ENCODE measurements around the gene PTGDS. TPM values are rescaled to one million over a fixed set of nuclear protein-coding genes. Genes with fewer than 3 reads are reported as not detected.

Gene PTGDS
- total RNA-seq, 1 donor from 2014 or later: 76.8 TPM

DNA sequence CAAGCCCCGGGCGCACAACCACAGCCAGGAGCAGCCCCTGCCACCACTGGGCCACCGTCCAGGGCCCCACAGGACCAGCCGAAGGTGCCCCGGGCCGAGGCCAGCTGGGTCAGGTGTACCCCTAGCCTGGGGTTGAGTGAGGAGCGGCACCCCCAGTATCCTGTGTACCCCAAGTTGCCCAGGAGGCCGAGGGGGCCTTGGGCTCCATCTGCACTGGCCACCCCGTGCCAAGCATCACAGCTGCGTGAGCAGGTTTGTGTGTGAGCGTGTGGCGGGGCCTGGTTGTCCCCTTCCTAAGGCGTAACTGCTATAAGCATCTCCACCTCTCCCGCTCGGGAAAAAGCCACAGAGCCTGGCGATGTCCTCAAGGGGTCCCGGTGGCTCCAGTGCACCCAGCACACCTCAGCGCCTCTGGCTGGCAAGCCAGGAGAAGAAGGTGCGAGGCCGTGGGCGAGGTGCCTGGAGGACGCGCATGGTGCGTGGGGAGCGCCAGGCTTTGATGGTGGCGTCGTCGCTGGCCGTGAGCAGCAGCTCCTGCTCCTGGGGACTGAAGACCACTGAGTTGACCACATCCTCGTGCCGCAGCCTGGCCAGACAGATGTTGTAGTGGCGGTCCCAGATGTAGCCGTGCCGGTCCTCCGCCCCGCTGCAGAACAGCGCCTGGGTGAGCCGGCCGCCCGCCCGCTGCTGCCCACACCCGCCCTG, 36.6 kb upstream of the PTGDS start:
- peaks cover 2% of the 10 kb centered on the region for H3K9me3 Mint-ChIP-seq (ENCODE audit: low read depth)
- peak; percentile 90 for DNase-seq (ENCODE audit: low spot score)
- peaks cover 6% of the 10 kb centered on the region for H3K4me1 Mint-ChIP-seq (ENCODE audit: low read depth)
- peaks cover 12% of the 10 kb centered on the region for H3K36me3 Mint-ChIP-seq (ENCODE audit: low read depth)
- TF ChIP-seq, protein P1, sequence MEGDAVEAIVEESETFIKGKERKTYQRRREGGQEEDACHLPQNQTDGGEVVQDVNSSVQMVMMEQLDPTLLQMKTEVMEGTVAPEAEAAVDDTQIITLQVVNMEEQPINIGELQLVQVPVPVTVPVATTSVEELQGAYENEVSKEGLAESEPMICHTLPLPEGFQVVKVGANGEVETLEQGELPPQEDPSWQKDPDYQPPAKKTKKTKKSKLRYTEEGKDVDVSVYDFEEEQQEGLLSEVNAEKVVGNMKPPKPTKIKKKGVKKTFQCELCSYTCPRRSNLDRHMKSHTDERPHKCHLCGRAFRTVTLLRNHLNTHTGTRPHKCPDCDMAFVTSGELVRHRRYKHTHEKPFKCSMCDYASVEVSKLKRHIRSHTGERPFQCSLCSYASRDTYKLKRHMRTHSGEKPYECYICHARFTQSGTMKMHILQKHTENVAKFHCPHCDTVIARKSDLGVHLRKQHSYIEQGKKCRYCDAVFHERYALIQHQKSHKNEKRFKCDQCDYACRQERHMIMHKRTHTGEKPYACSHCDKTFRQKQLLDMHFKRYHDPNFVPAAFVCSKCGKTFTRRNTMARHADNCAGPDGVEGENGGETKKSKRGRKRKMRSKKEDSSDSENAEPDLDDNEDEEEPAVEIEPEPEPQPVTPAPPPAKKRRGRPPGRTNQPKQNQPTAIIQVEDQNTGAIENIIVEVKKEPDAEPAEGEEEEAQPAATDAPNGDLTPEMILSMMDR (IDR thresholded peaks at IDR 0.05): no peak
- H3K4me3 Mint-ChIP-seq (ENCODE audit: unreplicated experiment): no peak overlapping the region
- no peaks in the 10 kb centered on the region for H3K27me3 Mint-ChIP-seq (ENCODE audit: low read depth)
- no peak overlapping the region for H3K27ac Mint-ChIP-seq (ENCODE audit: unreplicated experiment)

DNA sequence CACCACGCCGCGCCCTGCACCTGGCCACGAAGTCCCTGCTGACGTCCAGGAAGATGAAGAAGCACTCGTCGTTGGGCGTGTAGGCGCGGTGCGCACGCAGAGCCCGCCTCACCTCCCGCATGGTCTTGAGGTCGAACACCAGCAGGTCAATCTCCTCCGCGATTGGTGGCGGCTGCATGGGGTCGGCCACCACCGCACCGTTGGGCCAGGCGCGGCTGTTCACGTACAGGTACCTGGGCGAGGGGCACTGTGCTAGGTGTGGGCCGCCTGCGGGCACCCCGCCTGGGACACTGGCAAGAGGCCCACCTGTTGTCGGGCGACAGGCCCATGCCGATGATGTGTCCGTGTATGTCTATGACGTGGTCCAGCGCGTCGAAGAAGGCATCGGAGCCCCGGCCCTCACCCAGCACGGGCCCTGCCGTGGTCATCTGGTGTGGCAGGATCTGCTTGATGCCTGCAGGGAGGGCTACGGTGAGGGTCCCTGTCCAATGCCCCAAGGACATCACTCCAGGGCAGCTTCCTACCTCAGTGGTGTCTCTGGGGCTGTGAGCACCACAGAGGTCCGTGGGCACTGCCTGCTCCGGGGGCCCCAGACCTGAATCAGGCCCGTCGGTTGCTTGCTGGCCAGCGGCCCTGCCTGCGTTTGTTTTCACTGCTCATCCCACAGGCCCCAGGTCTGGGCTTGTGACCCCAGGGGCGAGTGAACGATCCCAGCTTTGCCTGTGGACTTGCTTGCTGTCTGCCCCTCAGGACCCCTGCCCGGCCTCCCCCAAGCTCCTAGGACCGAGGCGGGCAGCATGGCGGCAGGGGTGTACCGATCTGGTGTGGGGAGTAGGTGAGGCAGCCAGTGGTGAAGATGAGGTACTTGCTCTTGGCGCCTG, 35.8 kb upstream of the PTGDS start:
- Mint-ChIP-seq H3K4me3 (ENCODE audit: unreplicated experiment) (no peak overlapping the region), H3K27me3 (ENCODE audit: low read depth) (no peaks in the 10 kb centered on the region), H3K27ac (ENCODE audit: unreplicated experiment) (no peak overlapping the region), H3K36me3 (ENCODE audit: low read depth) (peaks cover 12% of the 10 kb centered on the region), H3K9me3 (ENCODE audit: low read depth) (peaks cover 2% of the 10 kb centered on the region), H3K4me1 (ENCODE audit: low read depth) (peaks cover 6% of the 10 kb centered on the region)
- TF ChIP-seq, protein P1 (IDR thresholded peaks at IDR 0.05): no peak
- DNase-seq (ENCODE audit: low spot score): peak; percentile 91

DNA sequence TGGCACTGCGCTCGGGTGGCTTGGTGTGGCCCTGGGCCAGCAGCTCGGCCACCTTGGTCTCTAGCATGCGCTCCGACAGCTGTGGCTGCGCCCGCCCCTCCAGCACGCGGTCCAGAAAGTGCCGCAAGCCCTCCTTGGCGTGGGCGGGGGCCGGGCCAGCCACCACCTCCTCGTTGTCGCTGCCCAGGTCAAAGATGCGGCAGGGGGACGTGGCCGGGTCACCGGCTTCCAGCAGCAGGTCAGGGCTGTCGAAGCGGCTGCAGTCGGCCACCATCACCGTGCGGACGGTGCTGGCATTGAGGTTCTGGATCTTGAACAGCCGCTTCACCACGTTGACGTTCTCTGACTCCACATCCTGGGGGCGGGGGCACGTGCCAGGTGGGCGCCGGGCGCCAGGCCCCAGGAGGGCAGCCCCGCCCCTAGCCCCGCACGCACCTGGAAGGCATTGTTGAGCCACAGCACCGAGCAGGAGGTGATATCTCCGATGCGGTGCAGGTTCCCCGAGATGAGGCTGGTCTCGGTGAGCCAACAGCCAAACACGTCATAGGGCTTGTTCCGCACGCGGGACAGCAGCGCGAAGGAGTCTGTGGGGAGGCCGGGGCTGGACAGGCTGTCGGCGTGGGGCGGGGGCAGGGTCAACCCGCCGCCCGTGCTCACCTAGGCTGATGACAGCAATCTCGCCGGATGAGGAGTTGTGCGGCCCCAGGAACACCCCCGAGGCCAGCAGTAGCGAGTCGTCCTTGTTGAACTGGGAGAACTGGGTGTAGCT, 35.0 kb upstream of the PTGDS start:
- Mint-ChIP-seq H3K4me3 (ENCODE audit: unreplicated experiment) (no peak overlapping the region), H3K9me3 (ENCODE audit: low read depth) (peaks cover under 1% of the 10 kb centered on the region), H3K27ac (ENCODE audit: unreplicated experiment) (no peak overlapping the region), H3K27me3 (ENCODE audit: low read depth) (no peaks in the 10 kb centered on the region), H3K36me3 (ENCODE audit: low read depth) (peaks cover 12% of the 10 kb centered on the region), H3K4me1 (ENCODE audit: low read depth) (peaks cover 6% of the 10 kb centered on the region)
- TF ChIP-seq, protein P1 (IDR thresholded peaks at IDR 0.05): no peak
- DNase-seq (ENCODE audit: low spot score): peak; percentile 82

DNA sequence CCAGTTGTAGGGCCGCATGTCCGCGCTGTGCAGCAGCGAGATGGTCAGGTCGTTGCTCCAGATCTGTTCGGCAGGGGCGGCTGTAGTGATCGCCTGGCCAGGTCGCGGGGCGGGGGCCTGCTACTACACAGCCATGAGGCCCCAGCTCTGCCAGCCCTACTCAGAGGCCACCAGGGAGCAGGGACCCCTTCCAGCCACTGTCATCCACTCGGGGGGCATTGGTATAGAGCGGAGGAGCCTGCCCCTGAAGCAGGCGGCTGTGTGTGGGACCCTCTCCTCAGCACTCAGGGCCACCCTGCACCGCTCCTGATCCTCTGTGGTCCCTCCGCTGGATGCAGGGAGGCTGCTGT, 34.4 kb upstream of the PTGDS start:
- Mint-ChIP-seq H3K4me3 (ENCODE audit: unreplicated experiment) (peak overlapping the region; percentile 68), H3K4me1 (ENCODE audit: low read depth) (peaks cover 6% of the 10 kb centered on the region), H3K27me3 (ENCODE audit: low read depth) (no peaks in the 10 kb centered on the region), H3K36me3 (ENCODE audit: low read depth) (peaks cover 12% of the 10 kb centered on the region), H3K9me3 (ENCODE audit: low read depth) (no peaks in the 10 kb centered on the region), H3K27ac (ENCODE audit: unreplicated experiment) (no peak overlapping the region)
- TF ChIP-seq, protein P1 (IDR thresholded peaks at IDR 0.05): no peak
- peak; percentile 83 for DNase-seq (ENCODE audit: low spot score)
